ENCODE measurements around the gene RASA1.

RASA1 gene

GRCh38 chr5:87347841-87348240 lies 80.2 kb downstream of the RASA1 start:
- Histone ChIP-seq H3K4me1 (ENCODE audit: control insufficient read depth, insufficient read depth, low read depth, low read length) (no peaks in the 10 kb centered on the region), H3K4me2 (ENCODE audit: low read length, poor library complexity, severe bottlenecking) (no peak overlapping the region), H2BK12ac (ENCODE audit: low read length in 2 of 2) (no peak overlapping the region), H3K9ac (ENCODE audit: low read length) (no peak overlapping the region), H3K27me3 (ENCODE audit: control insufficient read depth in 1 of 2, insufficient read depth in 1 of 2, low read length in 2 of 2) (no peaks in the 10 kb centered on the region), H2AK5ac (ENCODE audit: low read length, severe bottlenecking) (no peak overlapping the region), H2BK120ac (ENCODE audit: low read depth, low read length) (no peak overlapping the region), H4K91ac (ENCODE audit: low read length) (no peak overlapping the region), H3K9me3 (ENCODE audit: control insufficient read depth, low read length) (no peaks in the 10 kb centered on the region), H3K27ac (ENCODE audit: low read length, poor library complexity, severe bottlenecking) (no peak overlapping the region), H3K4ac (ENCODE audit: low read depth in 1 of 2, low read length in 2 of 2) (no peak overlapping the region), H4K8ac (ENCODE audit: low read length) (no peak overlapping the region), H3K4me3 (ENCODE audit: insufficient read depth in 1 of 2, low read depth in 1 of 2, low read length in 2 of 2) (no peak overlapping the region), H3K79me1 (replicated peaks; ENCODE audit: low read length, poor library complexity, severe bottlenecking) (peaks cover 4% of the 10 kb centered on the region), H2AFZ (ENCODE audit: low read depth, low read length) (no peak overlapping the region), H2BK5ac (ENCODE audit: low read depth, low read length, poor library complexity, severe bottlenecking) (no peak overlapping the region), H3K23ac (ENCODE audit: low read length in 2 of 2) (no peak overlapping the region), H3K18ac (ENCODE audit: low read depth in 1 of 2, low read length in 2 of 2) (no peak overlapping the region), H3K14ac (ENCODE audit: low read length in 2 of 2) (no peak overlapping the region), H3K36me3 (ENCODE audit: control insufficient read depth in 1 of 2, insufficient read depth in 2 of 2, low read depth in 1 of 2, low read length in 2 of 2) (peaks cover 3 to 85% of the 10 kb centered on the region in 2 experiments), H2BK15ac (ENCODE audit: low read depth, poor library complexity, severe bottlenecking) (no peak overlapping the region)
- DNase-seq: no peak

GRCh38 chr5:87354496-87354895 lies 86.8 kb downstream of the RASA1 start:
- WGBS: no CpG with 5 or more reads among the region's 1 CpG
- no peak overlapping the region for H4K91ac ChIP-seq (ENCODE audit: low read length)

GRCh38 chr5:87359106-87359505 lies 91.4 kb downstream of the RASA1 start:
- Histone ChIP-seq H3K79me1 (replicated peaks; ENCODE audit: low read length, poor library complexity, severe bottlenecking) (peaks cover 10% of the 10 kb centered on the region), H3K4me3 (ENCODE audit: insufficient read depth in 1 of 2, low read depth in 1 of 2, low read length in 2 of 2) (no peak overlapping the region), H3K23ac (ENCODE audit: low read length in 2 of 2) (no peak overlapping the region), H4K8ac (ENCODE audit: low read length) (no peak overlapping the region), H3K18ac (ENCODE audit: low read depth in 1 of 2, low read length in 2 of 2) (no peak overlapping the region), H3K27me3 (ENCODE audit: control insufficient read depth in 1 of 2, insufficient read depth in 1 of 2, low read length in 2 of 2) (no peaks in the 10 kb centered on the region), H3K36me3 (ENCODE audit: control insufficient read depth in 1 of 2, insufficient read depth in 2 of 2, low read depth in 1 of 2, low read length in 2 of 2) (peaks cover 6 to 82% of the 10 kb centered on the region in 2 experiments), H4K91ac (ENCODE audit: low read length) (no peak overlapping the region), H2BK15ac (ENCODE audit: low read depth, poor library complexity, severe bottlenecking) (no peak overlapping the region), H3K4ac (ENCODE audit: low read depth in 1 of 2, low read length in 2 of 2) (no peak overlapping the region), H3K14ac (ENCODE audit: low read length in 2 of 2) (no peak overlapping the region), H3K4me2 (ENCODE audit: low read length, poor library complexity, severe bottlenecking) (no peak overlapping the region), H2AFZ (ENCODE audit: low read depth, low read length) (no peak overlapping the region), H2BK120ac (ENCODE audit: low read depth, low read length) (no peak overlapping the region), H3K9me3 (ENCODE audit: control insufficient read depth, low read length) (peaks cover 4% of the 10 kb centered on the region), H3K9ac (ENCODE audit: low read length) (no peak overlapping the region), H2BK12ac (ENCODE audit: low read length in 2 of 2) (no peak overlapping the region), H2AK5ac (ENCODE audit: low read length, severe bottlenecking) (no peak overlapping the region), H3K4me1 (ENCODE audit: control insufficient read depth, insufficient read depth, low read depth, low read length) (no peaks in the 10 kb centered on the region), H3K27ac (ENCODE audit: low read length, poor library complexity, severe bottlenecking) (no peak overlapping the region), H2BK5ac (ENCODE audit: low read depth, low read length, poor library complexity, severe bottlenecking) (no peak overlapping the region)
- WGBS: 67% methylated on average over 1 of the region's 2 CpGs
- no peak for DNase-seq

More at GRCh38 chr5:87354496-87354895, 86.8 kb downstream of the RASA1 start:
- no peak overlapping the region for H2AK5ac ChIP-seq (ENCODE audit: low read length, severe bottlenecking)
- no peak overlapping the region for H2BK120ac ChIP-seq (ENCODE audit: low read depth, low read length)
- peaks cover 4% of the 10 kb centered on the region for H3K9me3 ChIP-seq (ENCODE audit: control insufficient read depth, low read length)
- H3K4me1 ChIP-seq (ENCODE audit: control insufficient read depth, insufficient read depth, low read depth, low read length): no peaks in the 10 kb centered on the region
- no peak overlapping the region for H3K9ac ChIP-seq (ENCODE audit: low read length)
- no peaks in the 10 kb centered on the region for H3K27me3 ChIP-seq (ENCODE audit: control insufficient read depth in 1 of 2, insufficient read depth in 1 of 2, low read length in 2 of 2)
- H3K14ac ChIP-seq (ENCODE audit: low read length in 2 of 2): no peak overlapping the region
- H3K23ac ChIP-seq (ENCODE audit: low read length in 2 of 2): no peak overlapping the region
- no peak overlapping the region for H4K8ac ChIP-seq (ENCODE audit: low read length)
- no peak overlapping the region for H2BK15ac ChIP-seq (ENCODE audit: low read depth, poor library complexity, severe bottlenecking)
- H2AFZ ChIP-seq (ENCODE audit: low read depth, low read length): no peak overlapping the region
- H3K18ac ChIP-seq (ENCODE audit: low read depth in 1 of 2, low read length in 2 of 2): no peak overlapping the region
- peaks cover 6% of the 10 kb centered on the region for H3K79me1 ChIP-seq (replicated peaks; ENCODE audit: low read length, poor library complexity, severe bottlenecking)
- peaks cover 3 to 85% of the 10 kb centered on the region in 2 experiments for H3K36me3 ChIP-seq (ENCODE audit: control insufficient read depth in 1 of 2, insufficient read depth in 2 of 2, low read depth in 1 of 2, low read length in 2 of 2)
- H3K4me3 ChIP-seq (ENCODE audit: insufficient read depth in 1 of 2, low read depth in 1 of 2, low read length in 2 of 2): no peak overlapping the region
- no peak for DNase-seq
- H2BK12ac ChIP-seq (ENCODE audit: low read length in 2 of 2): no peak overlapping the region
- peak overlapping the region; percentile 77 for H3K27ac ChIP-seq (ENCODE audit: low read length, poor library complexity, severe bottlenecking)
- H2BK5ac ChIP-seq (ENCODE audit: low read depth, low read length, poor library complexity, severe bottlenecking): no peak overlapping the region
- H3K4ac ChIP-seq (ENCODE audit: low read depth in 1 of 2, low read length in 2 of 2): no peak overlapping the region
- no peak overlapping the region for H3K4me2 ChIP-seq (ENCODE audit: low read length, poor library complexity, severe bottlenecking)

GRCh38 chr5:87360132-87360531 lies 92.4 kb downstream of the RASA1 start:
- H3K27ac ChIP-seq (ENCODE audit: low read length, poor library complexity, severe bottlenecking): no peak overlapping the region
- no peak overlapping the region for H2BK15ac ChIP-seq (ENCODE audit: low read depth, poor library complexity, severe bottlenecking)
- H3K4me3 ChIP-seq (ENCODE audit: insufficient read depth in 1 of 2, low read depth in 1 of 2, low read length in 2 of 2): no peak overlapping the region
- H3K79me1 ChIP-seq (replicated peaks; ENCODE audit: low read length, poor library complexity, severe bottlenecking): peaks cover 10% of the 10 kb centered on the region
- H3K4me1 ChIP-seq (ENCODE audit: control insufficient read depth, insufficient read depth, low read depth, low read length): no peaks in the 10 kb centered on the region
- H2AFZ ChIP-seq (ENCODE audit: low read depth, low read length): no peak overlapping the region
- DNase-seq: no peak
- H4K91ac ChIP-seq (ENCODE audit: low read length): no peak overlapping the region
- peaks cover 2% of the 10 kb centered on the region for H3K9me3 ChIP-seq (ENCODE audit: control insufficient read depth, low read length)
- H3K9ac ChIP-seq (ENCODE audit: low read length): no peak overlapping the region
- H2BK120ac ChIP-seq (ENCODE audit: low read depth, low read length): no peak overlapping the region
- H3K23ac ChIP-seq (ENCODE audit: low read length in 2 of 2): no peak overlapping the region
- no peaks in the 10 kb centered on the region for H3K27me3 ChIP-seq (ENCODE audit: control insufficient read depth in 1 of 2, insufficient read depth in 1 of 2, low read length in 2 of 2)
- H3K36me3 ChIP-seq (ENCODE audit: control insufficient read depth in 1 of 2, insufficient read depth in 2 of 2, low read depth in 1 of 2, low read length in 2 of 2): peaks cover 6 to 82% of the 10 kb centered on the region in 2 experiments
- H2AK5ac ChIP-seq (ENCODE audit: low read length, severe bottlenecking): no peak overlapping the region
- H2BK5ac ChIP-seq (ENCODE audit: low read depth, low read length, poor library complexity, severe bottlenecking): no peak overlapping the region
- H3K4me2 ChIP-seq (ENCODE audit: low read length, poor library complexity, severe bottlenecking): no peak overlapping the region
- WGBS: 97% methylated on average over 11 of the region's 11 CpGs
- no peak overlapping the region for H4K8ac ChIP-seq (ENCODE audit: low read length)
- no peak overlapping the region for H2BK12ac ChIP-seq (ENCODE audit: low read length in 2 of 2)
- no peak overlapping the region for H3K18ac ChIP-seq (ENCODE audit: low read depth in 1 of 2, low read length in 2 of 2)
- H3K4ac ChIP-seq (ENCODE audit: low read depth in 1 of 2, low read length in 2 of 2): no peak overlapping the region
- H3K14ac ChIP-seq (ENCODE audit: low read length in 2 of 2): no peak overlapping the region

Data from mesenchymal stem cell (in vitro differentiated cells and primary cell).